ENCODE results near the gene YIPF1.
A peak's percentile ranks its signal among the peaks of the same experiment; 100 is the strongest.

Gene YIPF1

DNA sequence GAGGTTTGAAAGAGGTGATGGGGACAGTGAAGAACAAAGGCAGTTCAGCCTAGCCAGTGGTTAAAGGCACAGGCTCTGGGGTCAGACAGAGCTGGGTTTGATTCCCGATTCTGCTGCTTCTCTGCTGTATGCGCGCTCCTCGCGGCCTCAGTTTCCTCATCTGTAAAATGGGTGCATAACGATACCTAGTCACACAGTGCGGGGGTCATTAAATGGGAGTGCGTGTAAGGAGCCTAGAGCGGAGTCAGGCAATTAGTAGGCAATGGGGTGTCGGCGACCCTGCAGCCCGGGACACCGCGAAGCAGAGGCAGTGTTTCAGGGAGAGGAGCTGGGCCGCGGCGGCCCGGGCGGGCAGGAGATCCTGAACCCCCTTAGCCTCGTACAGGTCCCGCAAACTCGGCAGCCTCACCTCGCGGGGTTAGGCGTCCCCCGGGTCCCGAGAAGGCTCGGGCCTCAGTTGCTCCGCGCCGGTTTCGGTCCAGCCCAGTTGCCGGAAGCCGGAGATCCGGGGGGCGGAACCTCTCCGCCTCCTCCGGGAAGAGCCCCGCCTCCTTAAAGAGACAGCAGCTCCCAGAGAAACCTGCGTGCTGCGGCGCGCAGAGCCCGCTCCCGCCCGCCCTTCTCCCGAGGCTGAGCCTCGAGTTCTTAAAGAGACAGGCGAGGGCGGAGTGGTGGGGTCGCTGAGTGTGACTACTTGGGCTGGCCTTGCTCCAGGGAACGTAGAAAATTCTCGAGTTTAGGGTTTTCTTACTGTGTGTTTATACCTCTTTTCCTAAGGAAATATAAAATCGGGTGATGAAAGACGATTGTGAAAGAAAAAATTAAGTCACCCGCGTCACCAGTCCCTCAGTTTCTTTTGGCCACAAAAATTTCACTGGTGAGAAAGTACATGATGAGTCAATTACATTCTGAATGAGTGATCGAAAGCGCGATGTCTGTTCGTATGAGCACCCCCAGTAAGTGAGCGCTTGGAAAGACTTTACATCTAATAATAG, at the start of gene YIPF1:
TSS of gene YIPF1 (minus strand) at position 494 of the 995 bp plus-strand sequence. CDS start 860 bp downstream, outside the sequence.
- DNase-seq: peak; percentile 88

GRCh38 chr1:53938136-53938830, 48.7 kb upstream of the YIPF1 start:
- no peak for DNase-seq

GRCh38 chr1:53936430-53936829, 46.8 kb upstream of the YIPF1 start:
- DNase-seq: no peak

- no peak for DNase-seq
Observed at GRCh38 chr1:53934170-53934765, 44.7 kb upstream of the YIPF1 start.

GRCh38 chr1:53931523-53931922, 41.9 kb upstream of the YIPF1 start:
- DNase-seq: no peak

GRCh38 chr1:53930932-53931331, 41.3 kb upstream of the YIPF1 start:
- no peak for DNase-seq

GRCh38 chr1:53929246-53929960, 39.8 kb upstream of the YIPF1 start:
- no peak for DNase-seq

- no peak for DNase-seq
Observed at GRCh38 chr1:53927376-53927881, 37.8 kb upstream of the YIPF1 start.

DNA sequence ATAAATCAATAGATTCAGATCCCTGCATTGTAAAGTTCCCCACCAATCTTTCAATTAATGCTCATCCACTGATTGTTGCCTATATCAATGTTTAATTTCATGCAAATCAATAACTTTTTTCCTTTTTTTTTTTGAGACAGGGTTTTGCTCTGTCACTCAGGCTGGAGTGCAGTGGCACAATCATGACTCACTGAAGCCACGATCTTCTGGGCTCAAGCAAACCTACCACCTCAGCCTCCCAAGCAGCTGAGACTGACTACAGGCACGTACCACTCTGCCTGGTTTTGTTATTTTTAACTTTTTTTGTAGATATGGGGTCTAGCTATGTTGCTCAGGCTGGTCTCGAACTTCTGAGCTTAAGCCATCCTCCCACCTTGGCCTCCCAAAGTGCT, 30.1 kb upstream of the YIPF1 start:
- no peak for DNase-seq

GRCh38 chr1:53918343-53918742, 28.7 kb upstream of the YIPF1 start:
- DNase-seq: no peak

- DNase-seq: no peak
Observed at GRCh38 chr1:53913352-53914033, 23.9 kb upstream of the YIPF1 start.

- no peak for DNase-seq
Observed at GRCh38 chr1:53911442-53911841, 21.8 kb upstream of the YIPF1 start.

DNA sequence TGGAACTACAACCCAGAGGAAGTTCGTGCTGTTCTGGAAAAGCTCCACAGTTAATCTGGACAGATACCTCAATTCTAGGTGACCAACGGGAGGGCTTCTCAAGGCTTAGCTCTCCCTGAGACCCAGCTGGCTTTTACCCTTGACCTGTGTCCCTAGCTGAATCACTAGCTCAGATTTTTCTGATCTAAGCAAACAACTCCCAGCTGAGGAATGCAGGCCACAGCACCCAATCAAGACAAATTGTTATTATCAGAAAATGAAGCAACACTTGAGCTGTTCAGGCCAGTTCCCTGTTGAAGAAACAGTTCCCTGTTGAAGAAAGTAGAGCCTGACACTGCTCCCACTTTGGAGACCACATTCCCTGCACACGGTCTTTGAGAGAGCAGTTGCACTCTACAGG, 20.3 kb upstream of the YIPF1 start:
- DNase-seq: no peak

DNA sequence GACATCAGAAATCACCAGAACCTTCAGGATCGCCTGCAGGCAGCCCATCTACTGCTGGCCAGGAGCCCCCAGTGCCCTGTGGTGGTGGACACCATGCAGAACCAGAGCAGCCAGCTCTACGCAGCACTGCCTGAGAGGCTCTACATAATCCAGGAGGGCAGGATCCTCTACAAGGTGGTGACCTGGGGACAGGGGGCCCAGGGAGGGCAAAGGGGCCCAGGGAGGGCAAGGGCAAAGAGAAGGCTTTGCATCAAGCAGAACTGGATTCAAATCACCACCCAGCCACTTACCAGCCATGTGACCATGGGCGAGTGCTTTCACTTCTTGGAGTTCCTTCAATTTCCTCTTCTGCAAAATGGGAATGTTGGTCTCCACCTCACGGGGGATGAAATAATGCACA, 16.5 kb upstream of the YIPF1 start:
- no peak for DNase-seq

GRCh38 chr1:53905509-53905908, 15.9 kb upstream of the YIPF1 start:
- DNase-seq: no peak

GRCh38 chr1:53902235-53903138, 12.9 kb upstream of the YIPF1 start:
- DNase-seq: no peak

GRCh38 chr1:53899708-53900107, 10.1 kb upstream of the YIPF1 start:
- no peak for DNase-seq

- DNase-seq: no peak
Observed at GRCh38 chr1:53899206-53899628, 9.6 kb upstream of the YIPF1 start.

DNA sequence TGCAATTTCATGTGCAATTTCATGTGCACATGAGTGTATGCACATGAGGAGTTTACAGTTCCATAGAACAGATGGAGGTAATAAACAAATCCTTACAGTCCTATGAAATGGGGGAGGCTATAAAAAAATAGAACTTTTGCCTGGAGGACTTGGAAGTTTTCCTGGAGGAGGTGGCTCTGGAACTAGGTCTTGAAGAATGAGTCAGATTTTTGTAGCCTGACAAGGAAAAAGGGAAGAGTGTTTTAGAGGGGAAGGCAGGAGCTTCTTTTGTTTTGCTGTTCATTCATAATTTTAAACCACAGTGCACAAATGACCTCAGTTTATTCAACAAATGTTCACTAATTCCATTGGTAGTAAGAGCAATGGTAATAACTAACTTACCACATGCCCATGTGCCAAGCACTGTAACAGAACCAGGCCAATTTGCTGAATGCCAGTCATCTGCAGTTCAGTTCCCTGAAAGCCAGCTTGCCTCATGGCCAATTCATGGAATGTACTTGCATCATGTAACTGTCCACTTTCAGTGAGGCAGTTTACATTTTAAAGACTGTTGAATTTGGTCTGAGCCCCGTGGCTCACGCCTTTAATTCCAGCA, 7.1 kb upstream of the YIPF1 start:
- no peak for DNase-seq

GRCh38 chr1:53895421-53895820, 5.8 kb upstream of the YIPF1 start:
- DNase-seq: no peak

- no peak for DNase-seq
Observed at GRCh38 chr1:53894644-53895043, 5.0 kb upstream of the YIPF1 start.

Data from activated naive CD4-positive, alpha-beta T cell treated with Interleukin-2 at 50 U/mL for 16 hours (primary cell).